SK-N-SH (cell line): ENCODE results near the gene CHRM5. TPM values are rescaled to one million over a fixed set of nuclear protein-coding genes. Genes with fewer than 3 reads are reported as not detected.

Source experiments
- CTCF ChIA-PET: fragments of 300-600, 350-600 bp; formaldehyde crosslinking; extraction: SDS; loops from one replicate; lab custom pipeline; 2021; lab: Yijun Ruan, JAX
- POLR2A ChIA-PET: fragments of 350-600 bp; sonication (Branson Sonifier 250); formaldehyde crosslinking; extraction: SDS; loops from one replicate; lab custom pipeline; 2020; ENCODE audit warnings: antibody characterized with exemption, inconsistent platforms; lab: Yijun Ruan, JAX
- DNase-seq: peaks from one replicate; pipeline ENCODE4 v3.0.0; 2012
- H2AFZ ChIP-seq: fragments of 200-600 bp; sonication (generic); 2 replicates; pipeline ENCODE4 v1.8.1; 2016; ENCODE audit warnings: antibody characterized with exemption, mild to moderate bottlenecking, low read depth
- H3F3A ChIP-seq: fragments of 200-600 bp; sonication (generic); replicated peaks from 2 replicates; pipeline ENCODE3; 2016; ENCODE audit warnings: antibody characterized with exemption, mild to moderate bottlenecking; ENCODE audit not compliant: insufficient read depth
- H3K27ac ChIP-seq, 2 experiments: fragments of 200-500 bp in 1 of 2; fragments of 200-600 bp in 1 of 2; sonication (Bioruptor generic) in 1 of 2; sonication (generic), shearing (Covaris generic) in 1 of 2; 2 replicates each; pipeline versions ENCODE4 v1.5.1 to v1.6.1; 2014 to 2016; ENCODE audit warnings: low read depth in 2 of 2, inconsistent platforms in 1 of 2, low read length in 1 of 2, mild to moderate bottlenecking in 1 of 2, mixed read lengths in 1 of 2
- H3K27me3 ChIP-seq: fragments of 200-600 bp; sonication (generic), shearing (Covaris generic); 2 replicates; pipeline ENCODE4 v1.6.1; 2016; ENCODE audit warnings: mixed run types; ENCODE audit not compliant: insufficient read depth
- H3K36me3 ChIP-seq, 2 experiments: fragments of 200-500 bp in 1 of 2; fragments of 200-600 bp in 1 of 2; sonication (Bioruptor generic) in 1 of 2; sonication (generic) in 1 of 2; replicated peaks in 1 of 2; 2 replicates each; pipeline versions ENCODE3 to v1.5.1; 2014 to 2016; ENCODE audit warnings: low read length in 1 of 2, mild to moderate bottlenecking in 1 of 2; ENCODE audit not compliant: insufficient read depth in 2 of 2, control insufficient read depth in 1 of 2
- H3K4me1 ChIP-seq, 2 experiments: fragments of 200-500 bp in 1 of 2; fragments of 200-600 bp in 1 of 2; sonication (Bioruptor generic) in 1 of 2; sonication (generic), shearing (Covaris generic) in 1 of 2; 2 replicates each; pipeline versions ENCODE4 v1.5.1 to v1.6.1; 2014 to 2016; ENCODE audit warnings: low read depth in 1 of 2, low read length in 1 of 2, mixed run types in 1 of 2; ENCODE audit not compliant: insufficient read depth in 2 of 2, control insufficient read depth in 1 of 2
- H3K4me2 ChIP-seq: fragments of 200-600 bp; sonication (generic), shearing (Covaris generic); 2 replicates; pipeline ENCODE4 v1.6.1; 2017; ENCODE audit warnings: mixed run types
- H3K4me3 ChIP-seq, 2 experiments: fragments of 200-500 bp in 1 of 2; fragments of 200-600 bp in 1 of 2; sonication (Bioruptor generic) in 1 of 2; sonication (generic), shearing (Covaris generic) in 1 of 2; 2 replicates each; pipeline versions ENCODE4 v1.5.1 to v1.8.1; 2014 to 2016; ENCODE audit warnings: low read depth in 2 of 2, inconsistent platforms in 1 of 2, low read length in 1 of 2, mild to moderate bottlenecking in 1 of 2, mixed read lengths in 1 of 2, moderate library complexity in 1 of 2
- H3K79me2 ChIP-seq: fragments of 200-600 bp; sonication (generic); 2 replicates; pipeline ENCODE4 v1.8.1; 2017; ENCODE audit warnings: mild to moderate bottlenecking; ENCODE audit not compliant: insufficient read depth
- H3K9ac ChIP-seq: fragments of 200-600 bp; sonication (generic); 2 replicates; pipeline ENCODE4 v1.6.1; 2017; ENCODE audit warnings: mixed run types
- H3K9me2 ChIP-seq: fragments of 200-600 bp; sonication (generic); 2 replicates; pipeline ENCODE4 v1.6.1; 2017; ENCODE audit warnings: mixed run types
- H3K9me3 ChIP-seq: fragments of 200-600 bp; sonication (generic); 2 replicates; pipeline ENCODE4 v1.6.1; 2017; ENCODE audit warnings: mixed run types, mild to moderate bottlenecking, moderate library complexity
- H4K20me1 ChIP-seq: fragments of 200-600 bp; sonication (generic); 2 replicates; pipeline ENCODE4 v1.6.1; 2017; ENCODE audit warnings: mild to moderate bottlenecking, mixed run types; ENCODE audit not compliant: insufficient read depth
- EZH2phosphoT487 ChIP-seq: fragments of 200-600 bp; sonication (generic); IDR thresholded peaks from 2 replicates; pipeline ENCODE4 v1.6.1; 2017; ENCODE audit warnings: low read depth, mixed run types, mild to moderate bottlenecking, antibody characterized with exemption, moderate library complexity, borderline replicate concordance
- FOXJ3 ChIP-seq: sonication (generic); formaldehyde crosslinking; IDR thresholded peaks from 2 replicates; pipeline ENCODE4 v1.5.1; 2020; ENCODE audit warnings: mild to moderate bottlenecking, missing genetic modification reagents
- MEF2A ChIP-seq: IDR thresholded peaks from 2 replicates; pipeline ENCODE4 v1.4.0; 2012; ENCODE audit warnings: low read depth, borderline replicate concordance
- MXI1 ChIP-seq: IDR thresholded peaks from 2 replicates; pipeline ENCODE4 v1.6.1; 2012; ENCODE audit warnings: mild to moderate bottlenecking, low read depth, low read length, improper control_type of control experiment
- NFIC ChIP-seq: IDR thresholded peaks from 2 replicates; pipeline ENCODE4 v1.4.0; 2012; ENCODE audit warnings: borderline replicate concordance
- NRF1 ChIP-seq: IDR thresholded peaks from 2 replicates; pipeline ENCODE4 v1.6.1; 2012; ENCODE audit warnings: low read depth, mild to moderate bottlenecking, low read length
- POLR2AphosphoS5 ChIP-seq: IDR thresholded peaks from 2 replicates; pipeline ENCODE4 v1.6.1; 2012; ENCODE audit warnings: low read depth, low read length
- SIN3A ChIP-seq: IDR thresholded peaks from 2 replicates; pipeline ENCODE4 v1.6.1; 2012; ENCODE audit warnings: low read depth, mild to moderate bottlenecking, low read length, moderate library complexity, borderline replicate concordance
- TAF1 ChIP-seq: IDR thresholded peaks from 2 replicates; pipeline ENCODE4 v1.6.1; 2012; ENCODE audit warnings: low read depth, mild to moderate bottlenecking, low read length, moderate library complexity, borderline replicate concordance
- TCF12 ChIP-seq: IDR thresholded peaks from 2 replicates; pipeline ENCODE4 v1.4.0; 2012
- YY1 ChIP-seq: IDR thresholded peaks from 2 replicates; pipeline ENCODE4 v1.4.0; 2012; ENCODE audit warnings: low read depth, mild to moderate bottlenecking
- WGBS: methylation state at CpG from one replicate; pipeline ENCODE4 v1.1.6; 2017; ENCODE audit warnings: low lambda C conversion rate; 5-methylcytosine and 5-hydroxymethylcytosine counted together
- polyA plus RNA-seq, 3 experiments: library from polyadenylated mRNA; depleted of rRNA; stranded (reverse); fragments of >200 nt; gene quantifications; 2 replicates each; pipeline ENCODE4 v1.2.3, GENCODE V29; 2012
- TF ChIP-seq, protein P1 (sequence below): IDR thresholded peaks from 2 replicates; pipeline ENCODE4 v1.4.0; 2012; ENCODE audit warnings: low read depth
- TF ChIP-seq, protein P2 (sequence below): IDR thresholded peaks from 2 replicates; pipeline ENCODE4 v1.4.0; 2012; ENCODE audit warnings: low read depth, borderline replicate concordance

The CHRM5 gene
- polyA plus RNA-seq, 1 of the 3 experiments (the other 2 are of a cell fraction) = 0.03 TPM

DNA sequence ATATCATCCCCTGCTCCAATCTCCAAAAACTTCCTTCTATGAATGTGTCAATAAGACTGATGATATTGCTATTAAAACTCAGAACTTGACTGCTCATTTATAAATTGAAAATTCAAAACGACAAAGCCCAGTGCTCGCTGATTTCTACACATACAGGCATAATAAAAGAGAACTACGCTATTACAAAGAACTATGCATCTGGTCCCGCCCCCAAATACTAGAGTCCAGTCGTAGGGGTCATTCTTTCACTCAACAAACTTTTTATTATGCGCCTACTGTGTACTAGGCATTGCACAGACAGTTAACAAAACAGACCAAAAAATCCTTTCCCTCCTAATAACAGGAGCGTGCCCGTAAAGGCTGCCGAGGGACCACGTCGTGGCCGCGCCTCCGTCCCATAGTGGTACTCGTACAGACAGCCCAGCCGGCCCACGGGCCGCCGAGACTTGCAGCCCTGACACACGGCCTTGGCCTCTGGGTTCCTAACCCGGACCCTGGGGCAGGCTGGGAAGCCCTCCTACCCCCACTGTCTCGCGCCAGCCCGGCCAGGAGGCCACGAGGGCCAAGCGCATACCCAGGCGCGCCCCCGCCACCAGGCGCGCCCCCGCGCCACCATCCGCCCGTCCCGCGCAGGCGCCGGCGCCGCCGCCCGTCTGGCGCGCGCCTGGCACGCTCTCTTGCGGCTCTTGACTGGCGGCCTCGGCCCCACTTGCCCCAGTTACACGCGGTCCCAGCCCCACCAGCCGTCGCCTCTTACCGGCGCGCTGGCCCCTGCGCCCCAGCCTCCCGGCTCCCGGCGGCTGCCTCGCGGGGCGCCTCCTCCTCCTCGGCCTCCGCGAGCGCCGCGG is 70.0 kb downstream of the CHRM5 start:
- peak overlapping the region; percentile 89 for H2AFZ ChIP-seq
- peak overlapping the region; percentile 82 to 90 for H3K4me3 ChIP-seq
- peak; percentile 92 for TF ChIP-seq POLR2AphosphoS5
- no peak for TF ChIP-seq NFIC
- TF ChIP-seq SIN3A = no peak
- TF ChIP-seq TAF1 = peak; percentile 52; the same call in 1 of the 2 replicates
- no peak for TF ChIP-seq MEF2A
- TF ChIP-seq, protein P1, sequence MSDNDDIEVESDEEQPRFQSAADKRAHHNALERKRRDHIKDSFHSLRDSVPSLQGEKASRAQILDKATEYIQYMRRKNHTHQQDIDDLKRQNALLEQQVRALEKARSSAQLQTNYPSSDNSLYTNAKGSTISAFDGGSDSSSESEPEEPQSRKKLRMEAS = peak; percentile 50
- TF ChIP-seq TCF12 = no peak
- TF ChIP-seq YY1 = no peak
- TF ChIP-seq FOXJ3 = no peak
- no peak for TF ChIP-seq EZH2phosphoT487
- peak; percentile 88 for TF ChIP-seq NRF1
- peak; percentile 81 for TF ChIP-seq MXI1
- TF ChIP-seq, protein P2, sequence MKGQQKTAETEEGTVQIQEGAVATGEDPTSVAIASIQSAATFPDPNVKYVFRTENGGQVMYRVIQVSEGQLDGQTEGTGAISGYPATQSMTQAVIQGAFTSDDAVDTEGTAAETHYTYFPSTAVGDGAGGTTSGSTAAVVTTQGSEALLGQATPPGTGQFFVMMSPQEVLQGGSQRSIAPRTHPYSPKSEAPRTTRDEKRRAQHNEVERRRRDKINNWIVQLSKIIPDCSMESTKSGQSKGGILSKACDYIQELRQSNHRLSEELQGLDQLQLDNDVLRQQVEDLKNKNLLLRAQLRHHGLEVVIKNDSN = 0 out of 2 replicates have a peak, but pooled peaks have one; percentile 29
- H3K27ac ChIP-seq = peak overlapping the region; percentile 74 to 97
- no peaks in the 10 kb centered on the region for H3K9me3 ChIP-seq
- POLR2A ChIA-PET = interaction anchor here (0.6 to 1.7 kb wide), 3 partner anchors 7 to 187 kb away, joined by 3 to 5 read pairs (median 3); partner anchors contain the start of gene EMC4
- WGBS = 2% methylated on average over 39 of the region's 70 CpGs
- no peaks in the 10 kb centered on the region for H3K27me3 ChIP-seq
- H3K4me1 ChIP-seq = peaks cover 3 to 4% of the 10 kb centered on the region in 2 experiments; a peak in 2 of 4 replicates
- CTCF ChIA-PET = interaction anchor here (1.5 kb wide), 1 partner anchor 74 kb away, joined by 4 read pairs; no protein-coding TSS in a partner anchor
- H4K20me1 ChIP-seq = no peaks in the 10 kb centered on the region
- no peaks in the 10 kb centered on the region for H3K9me2 ChIP-seq
- no peaks in the 10 kb centered on the region for H3K36me3 ChIP-seq
- H3K79me2 ChIP-seq = peaks cover 33% of the 10 kb centered on the region
- H3K9ac ChIP-seq = peak overlapping the region; percentile 82
- H3K4me2 ChIP-seq = peak overlapping the region; percentile 81
- DNase-seq = peak; percentile 94
- H3F3A ChIP-seq = peaks cover 3% of the 10 kb centered on the region
